Stimulated activated naive CD8-positive, alpha-beta T cell treated with anti-CD3 and anti-CD28 coated beads, Interleukin-15, Interleukin-2, amounts not matched to agents 100 U/mL and 50 U/mL, for 24 hours (primary cell): ENCODE results near the gene SLC30A10.
"Not testable (repeated sequence)": the region's sequence is repeated elsewhere in the genome, so short reads cannot be mapped to it uniquely, and the experiment has no call there.

ENCODE experiments used
- ATAC-seq: fragments of 150-1000 bp; cut with Tn5 transposase; one replicate; pipeline ENCODE4 v1.10.0; 2021
- DNase-seq: peaks from one replicate; pipeline ENCODE4 v3.0.0; 2021

SLC30A10 gene

DNA sequence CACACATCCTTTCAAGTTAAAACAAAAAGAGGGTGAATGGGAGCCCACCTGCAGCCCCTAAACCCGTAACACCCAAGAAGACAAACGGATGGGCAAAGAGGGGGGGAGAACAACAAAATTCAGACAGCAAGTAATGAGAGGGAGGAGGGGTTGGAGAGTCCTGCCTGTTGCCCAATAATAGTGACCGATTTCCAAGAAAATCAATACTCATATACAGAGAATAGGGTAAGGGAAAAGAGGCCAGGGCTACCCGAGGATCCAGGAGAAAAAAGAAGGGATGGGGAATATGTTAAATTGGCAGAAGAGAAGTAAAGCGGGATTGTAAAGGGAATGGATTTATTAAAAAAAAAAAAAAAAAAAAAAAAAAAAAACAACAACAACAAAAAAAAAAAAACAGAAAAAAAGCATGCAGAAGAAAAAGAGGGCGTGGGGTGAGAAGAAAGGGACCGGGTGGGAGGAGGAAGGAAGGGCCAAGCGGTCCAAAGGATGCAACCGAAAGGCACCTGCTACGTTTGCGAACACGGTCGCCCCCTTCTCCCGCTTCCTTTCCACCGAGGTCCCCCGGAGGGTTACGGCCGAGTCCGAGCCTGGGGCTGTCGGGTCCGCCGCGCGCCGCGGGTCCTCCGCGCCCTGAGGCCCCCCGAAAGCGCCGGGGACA lies 930 bp downstream of the SLC30A10 start:
- ATAC-seq, result no peak

DNA sequence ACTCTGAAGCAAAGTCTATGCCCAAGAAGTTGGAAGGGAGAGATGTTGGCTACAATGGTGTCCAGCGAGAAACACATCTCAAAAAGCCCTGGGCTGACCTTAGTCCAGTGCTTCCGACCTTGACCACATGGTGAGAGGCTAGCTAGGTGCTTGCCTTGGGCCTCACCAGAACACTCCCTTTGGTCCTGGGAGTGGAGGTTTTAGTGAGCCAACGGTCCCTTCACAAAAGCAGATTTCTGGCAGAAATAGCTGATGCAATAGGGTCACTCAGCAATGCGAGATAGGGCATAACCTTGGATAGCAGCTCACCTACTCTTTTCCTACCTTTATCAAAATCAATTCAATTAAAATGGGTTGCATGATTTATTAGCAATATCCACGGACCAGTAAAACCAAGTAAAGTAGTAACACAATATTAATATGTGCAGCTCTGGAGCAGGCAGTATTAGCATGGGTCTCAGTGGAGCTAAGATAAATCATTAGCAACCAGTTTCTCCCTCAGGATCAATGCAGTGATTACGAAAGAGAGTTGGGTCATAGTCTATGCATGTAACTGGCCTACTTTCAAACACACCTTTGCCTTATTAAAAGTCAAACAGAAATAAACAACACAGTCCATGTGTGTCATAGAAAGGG lies 1.9 kb downstream of the SLC30A10 start:
- ATAC-seq (no peak), DNase-seq (no peak)

More for the DNA sequence above, 930 bp downstream of the SLC30A10 start:
- DNase-seq, result no peak

DNA sequence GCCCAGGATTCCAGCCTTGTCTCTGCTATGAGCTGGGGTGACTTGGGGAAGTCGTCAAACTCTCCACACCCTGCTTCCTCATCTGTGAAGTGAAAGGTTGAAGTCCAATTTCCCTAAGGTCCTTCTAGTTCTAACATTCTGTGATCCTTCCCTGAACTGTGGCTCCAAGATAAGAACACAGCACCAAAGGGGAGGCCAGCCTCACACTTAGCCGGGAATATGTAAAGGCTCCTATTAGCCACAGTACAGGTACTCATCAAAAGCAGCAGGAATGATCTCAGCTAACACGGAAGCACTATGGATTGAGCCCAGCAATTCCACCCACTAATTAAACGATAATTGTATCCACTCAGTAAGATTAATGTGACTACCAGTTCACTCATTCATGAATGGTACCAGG lies 4.0 kb downstream of the SLC30A10 start:
- ATAC-seq (no peak), DNase-seq (no peak)

DNA sequence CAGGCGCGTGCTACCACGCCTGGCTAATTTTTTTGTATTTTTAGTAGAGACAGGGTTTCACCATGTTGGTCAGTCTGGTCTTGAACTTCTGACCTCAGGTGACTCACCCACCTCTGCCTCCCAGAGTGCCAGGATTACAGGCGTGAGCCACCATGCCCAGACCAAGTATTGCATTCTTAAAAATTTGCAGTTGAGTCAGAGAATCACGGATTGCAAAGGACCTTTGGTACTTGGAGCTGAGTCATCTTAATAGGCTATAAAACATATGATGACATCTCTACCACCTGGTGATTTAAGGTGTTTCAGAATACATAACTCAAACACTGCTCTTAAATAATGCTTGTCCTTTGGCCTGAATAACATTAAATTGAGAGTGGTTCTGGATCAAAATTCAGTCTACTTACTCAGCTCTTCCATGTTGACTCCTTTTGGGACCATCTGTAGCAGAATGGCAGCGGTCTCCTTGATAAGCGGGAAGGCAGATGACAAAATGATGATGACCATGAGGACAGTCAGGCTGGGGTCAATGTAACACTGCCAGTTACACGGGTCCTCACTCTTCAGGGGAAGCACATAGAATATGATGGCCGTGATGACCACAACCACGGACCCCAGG lies 10.4 kb downstream of the SLC30A10 start:
- ATAC-seq (no peak), DNase-seq (no peak)

DNA sequence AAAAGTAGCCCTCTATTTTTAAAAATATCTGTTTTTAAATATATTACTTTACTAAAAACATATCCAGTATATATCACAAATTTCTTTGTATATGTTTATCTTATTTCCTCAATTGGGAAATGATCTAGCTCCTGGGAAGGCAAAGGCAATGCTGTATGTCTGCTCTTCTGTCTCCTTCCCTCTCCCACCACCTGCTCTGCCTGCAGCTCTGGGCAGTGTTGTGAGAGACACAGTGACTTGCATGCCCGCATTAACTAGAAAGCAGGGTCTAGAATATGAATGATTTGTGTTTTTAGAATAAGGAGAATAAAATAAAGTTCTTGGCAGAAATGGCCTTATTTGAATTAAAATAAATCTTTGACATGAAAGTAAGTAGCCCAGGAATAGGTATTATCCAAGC lies 11.1 kb downstream of the SLC30A10 start:
- DNase-seq (no peak), ATAC-seq (no peak)

DNA sequence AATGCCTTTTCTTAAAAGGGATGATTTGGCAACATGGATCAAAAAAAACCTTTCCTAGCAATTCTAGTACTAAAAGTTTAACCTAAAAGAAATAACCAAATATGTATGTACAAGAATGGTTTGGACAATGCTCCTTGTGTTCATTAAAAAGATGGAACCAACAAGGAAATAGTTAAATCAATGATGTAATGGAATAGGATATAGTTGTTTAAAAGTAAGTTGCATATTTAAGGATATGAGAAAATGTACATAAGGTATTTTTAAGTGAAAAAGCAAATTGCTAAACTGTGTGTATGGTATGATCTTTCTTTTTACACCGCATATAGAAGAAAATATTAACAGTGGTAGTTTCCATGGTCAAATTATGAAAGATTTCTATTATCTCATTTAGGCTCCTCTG lies 12.1 kb downstream of the SLC30A10 start:
- DNase-seq, result no peak
- ATAC-seq, result no peak

DNA sequence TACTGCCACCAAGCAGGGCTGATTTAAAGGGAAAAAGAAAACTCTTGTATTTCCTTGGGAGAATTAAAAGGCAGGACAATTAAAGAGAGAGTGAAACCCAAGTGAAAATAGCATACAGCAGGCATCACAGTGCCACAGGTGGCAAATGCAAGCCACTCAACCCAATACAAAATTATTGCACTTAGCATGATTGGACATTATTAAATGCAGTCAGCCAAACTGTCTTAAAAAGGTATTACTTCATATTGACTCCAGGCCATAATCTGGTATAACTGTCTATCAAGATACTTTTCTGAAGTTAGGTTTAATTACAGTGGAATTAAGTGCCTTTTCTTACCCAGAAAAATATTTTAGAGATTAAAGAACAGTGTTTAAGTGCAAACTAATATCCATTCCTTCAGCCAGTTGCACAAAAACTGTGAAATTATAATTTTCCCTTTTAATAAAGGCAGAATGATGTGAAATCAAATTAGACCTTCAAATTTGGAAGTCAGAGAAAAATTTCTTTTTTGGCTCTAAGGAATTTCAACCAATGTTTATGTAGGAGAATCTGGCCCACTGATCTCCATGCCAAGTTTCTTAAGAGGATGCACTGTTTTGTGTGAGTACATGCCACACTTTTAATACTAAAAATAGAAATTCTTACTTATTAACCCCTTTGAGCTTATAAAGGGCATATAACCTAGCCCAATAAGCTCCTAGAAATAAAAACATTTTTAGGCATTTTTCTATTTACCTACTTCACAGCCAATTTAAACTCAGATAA lies 15.2 kb downstream of the SLC30A10 start:
- no peak for ATAC-seq
- DNase-seq, result no peak

DNA sequence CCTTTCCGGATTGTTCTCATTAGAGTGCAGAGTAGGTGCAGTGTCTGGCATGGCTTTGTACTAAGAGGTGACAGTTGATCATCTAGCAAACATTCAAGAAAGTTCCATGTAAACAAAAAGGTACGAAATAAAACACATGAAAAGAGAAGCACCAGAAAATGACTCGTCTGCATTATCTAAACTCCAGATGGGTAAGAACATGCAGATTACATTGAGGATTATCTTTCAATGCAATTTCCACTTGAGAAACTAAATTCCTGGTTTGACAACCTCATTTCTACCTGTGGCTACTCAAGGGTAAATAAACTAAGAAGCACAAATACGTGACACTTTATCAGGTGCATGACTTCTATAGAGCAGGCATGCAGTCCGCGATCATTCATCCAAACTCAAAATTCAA lies 17.6 kb downstream of the SLC30A10 start:
- no peak for DNase-seq

DNA sequence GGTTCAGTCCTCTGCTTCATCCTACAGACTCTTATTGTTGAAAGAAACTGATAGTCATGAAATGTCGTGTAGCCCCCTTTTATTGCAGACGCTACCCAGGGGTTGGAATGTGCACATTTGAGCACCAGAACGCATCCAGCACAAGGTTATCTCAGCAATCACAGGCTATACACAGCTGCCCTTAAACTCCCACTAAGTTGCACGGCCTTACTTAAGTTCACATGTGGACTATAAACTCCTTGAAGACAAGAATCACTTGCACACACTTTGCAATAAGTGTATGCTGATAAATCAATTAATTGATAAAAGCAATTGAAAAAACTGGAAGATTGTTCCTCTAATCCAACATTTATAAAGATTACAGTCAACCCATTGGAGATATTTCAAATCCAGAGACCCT lies 18.9 kb downstream of the SLC30A10 start:
- ATAC-seq (no peak), DNase-seq (no peak)

More for the DNA sequence above, 17.6 kb downstream of the SLC30A10 start:
- ATAC-seq, result no peak

DNA sequence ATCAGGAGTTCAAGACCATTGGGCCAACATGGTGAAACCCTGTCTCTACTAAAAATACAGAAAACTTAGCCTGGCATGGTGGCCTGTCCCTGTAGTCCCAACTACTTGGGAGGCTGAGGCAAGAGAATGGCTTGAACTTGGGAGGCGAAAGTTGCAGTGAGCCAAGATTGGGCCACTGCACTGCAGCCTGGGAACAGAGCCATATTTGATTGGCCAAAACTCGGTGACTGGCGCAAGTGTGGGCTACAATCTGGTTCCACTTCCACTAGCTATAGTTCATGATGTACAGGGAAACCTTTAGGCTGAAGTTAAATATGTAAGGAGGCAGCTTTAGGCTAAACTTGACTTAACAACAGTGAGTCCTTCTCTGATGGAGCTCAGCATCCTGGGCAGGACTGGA lies 20.2 kb downstream of the SLC30A10 start:
- no peak for DNase-seq

DNA sequence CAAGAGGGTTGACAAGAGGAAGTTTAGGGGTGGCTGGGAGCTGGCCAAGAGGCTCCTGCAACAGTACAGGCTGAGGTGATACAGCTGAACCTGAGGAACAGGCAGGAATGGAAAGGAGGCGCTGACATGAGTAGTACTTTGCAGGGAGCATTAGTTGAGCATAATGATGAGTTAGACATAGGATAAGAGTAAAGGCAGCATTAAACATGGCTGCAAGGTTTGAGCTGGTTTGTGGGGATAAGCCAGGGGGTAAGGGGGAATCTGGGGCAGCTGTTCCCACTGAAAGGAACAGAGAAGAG lies 20.6 kb downstream of the SLC30A10 start:
- ATAC-seq, result no peak
- no peak for DNase-seq

More for the DNA sequence above, 20.2 kb downstream of the SLC30A10 start:
- ATAC-seq, result no peak

DNA sequence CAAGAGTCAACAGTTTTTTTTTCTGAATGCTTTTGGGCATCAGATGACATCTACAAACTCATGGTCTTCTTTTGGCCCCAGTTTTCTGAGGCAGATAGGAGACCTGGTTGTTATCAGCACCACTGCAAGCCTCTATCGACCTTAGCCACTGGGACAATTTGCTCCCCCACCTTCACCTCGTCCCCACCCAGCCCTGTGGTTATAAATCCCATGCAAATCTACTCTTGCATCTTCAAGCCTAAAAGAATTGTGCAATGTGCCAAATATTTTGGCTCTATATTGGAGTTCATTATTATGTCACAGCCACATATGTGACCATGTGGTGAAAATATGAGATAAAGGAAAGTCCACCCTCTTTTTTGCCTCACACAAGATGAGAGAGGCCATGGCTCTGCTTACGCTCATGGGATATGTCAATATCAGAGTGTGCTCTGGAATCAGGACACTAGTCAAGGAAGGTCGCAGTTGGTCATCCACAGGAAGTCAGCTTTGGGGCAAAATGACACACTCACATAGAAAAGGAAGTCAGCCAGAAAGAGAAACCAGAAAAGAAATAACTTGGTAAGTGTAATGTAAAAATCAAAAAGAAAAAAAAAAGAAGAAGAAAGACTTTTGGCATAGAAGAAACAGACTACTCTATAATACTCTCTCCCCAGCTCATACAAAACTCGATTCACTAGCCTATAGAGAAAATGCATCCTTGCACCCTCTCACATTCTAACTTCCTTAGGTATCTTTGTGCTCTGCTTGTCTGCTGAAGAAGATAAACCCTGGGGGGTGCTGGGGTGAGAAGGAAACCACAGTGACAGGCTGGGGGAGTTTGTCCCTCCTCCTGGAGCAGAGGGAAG lies 21.2 kb downstream of the SLC30A10 start:
- ATAC-seq (no peak), DNase-seq (no peak)

DNA sequence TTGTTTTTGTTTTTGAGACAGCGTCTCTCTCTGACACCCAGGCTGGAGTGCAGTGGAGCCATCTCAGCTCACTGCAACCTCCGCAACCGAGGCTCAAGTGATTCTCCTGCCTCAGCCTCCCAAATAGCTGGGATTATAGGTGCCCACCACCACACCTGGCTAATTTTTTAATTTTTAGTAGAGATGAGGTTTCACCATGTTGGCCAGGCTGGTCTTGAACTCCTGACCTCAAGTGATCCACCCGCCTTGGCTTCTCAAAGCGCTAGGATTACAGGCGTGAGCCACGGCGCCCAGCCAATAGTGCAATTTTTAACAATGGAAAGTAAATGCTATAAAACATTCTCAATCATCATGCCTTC lies 21.8 kb downstream of the SLC30A10 start:
- DNase-seq, ATAC-seq: not testable (repeated sequence)

DNA sequence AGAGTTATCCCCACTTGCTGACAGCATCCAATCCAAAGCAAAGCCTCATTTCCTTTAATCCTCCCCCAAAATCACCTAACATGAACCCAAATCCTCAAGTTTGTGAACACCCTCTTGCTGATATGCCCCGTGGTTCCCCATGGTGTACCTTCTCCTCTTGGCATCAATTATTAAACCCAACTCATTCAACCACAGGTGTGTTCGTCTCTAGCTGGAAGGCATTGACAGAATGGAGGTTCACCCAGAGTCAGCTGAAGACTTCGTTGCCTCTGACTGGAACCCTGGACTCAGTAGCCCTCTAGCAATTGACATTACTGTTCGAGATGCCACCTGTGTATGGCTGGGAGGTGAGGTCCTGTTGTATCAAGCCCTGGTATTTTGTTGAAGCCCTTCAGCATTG lies 22.8 kb downstream of the SLC30A10 start:
- DNase-seq (no peak), ATAC-seq (no peak)

DNA sequence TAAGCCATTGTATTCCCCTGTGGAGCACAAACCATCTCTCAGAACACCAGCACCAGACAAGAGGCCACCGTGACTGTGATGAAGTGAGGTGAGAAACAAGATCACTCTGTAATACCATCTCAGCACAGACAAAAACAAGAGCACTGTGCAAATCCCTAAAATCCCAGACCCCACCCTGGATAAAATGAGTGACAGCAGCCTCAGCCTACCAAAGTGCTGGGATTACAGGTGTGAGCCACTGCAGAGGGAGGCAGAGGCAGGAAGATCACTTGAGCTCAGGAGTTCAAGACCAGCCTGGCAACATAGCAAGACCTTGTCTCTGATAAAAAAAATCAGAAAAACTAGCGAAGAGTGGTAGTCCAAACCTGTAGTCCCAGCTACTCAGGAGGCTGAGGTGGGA lies 23.4 kb downstream of the SLC30A10 start:
- ATAC-seq (no peak), DNase-seq (no peak)

DNA sequence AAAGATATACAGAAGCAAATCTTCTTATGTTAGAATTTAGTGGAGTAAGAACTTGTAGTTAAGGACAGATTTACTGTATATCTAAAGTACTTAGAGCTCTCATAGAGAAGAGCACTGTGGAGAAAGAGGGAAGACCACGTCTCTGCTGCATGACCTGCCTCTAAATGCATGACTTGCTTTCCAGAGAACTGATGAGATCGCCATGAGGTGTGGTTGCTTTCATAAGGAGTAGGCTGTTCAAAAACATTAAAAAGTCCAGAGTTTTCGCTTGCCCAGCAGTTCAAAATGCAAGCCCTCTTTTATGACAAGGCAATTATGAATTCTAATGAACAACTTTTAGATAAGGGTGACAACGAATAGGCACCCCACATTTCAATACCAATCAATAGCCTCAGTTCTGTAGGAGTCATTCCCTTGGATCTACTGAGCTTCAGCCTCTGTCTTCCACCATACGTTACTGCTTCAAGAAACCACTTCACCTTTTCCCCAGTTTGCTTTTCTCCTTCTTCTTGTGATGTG lies 24.9 kb downstream of the SLC30A10 start:
- DNase-seq (no peak), ATAC-seq (no peak)

DNA sequence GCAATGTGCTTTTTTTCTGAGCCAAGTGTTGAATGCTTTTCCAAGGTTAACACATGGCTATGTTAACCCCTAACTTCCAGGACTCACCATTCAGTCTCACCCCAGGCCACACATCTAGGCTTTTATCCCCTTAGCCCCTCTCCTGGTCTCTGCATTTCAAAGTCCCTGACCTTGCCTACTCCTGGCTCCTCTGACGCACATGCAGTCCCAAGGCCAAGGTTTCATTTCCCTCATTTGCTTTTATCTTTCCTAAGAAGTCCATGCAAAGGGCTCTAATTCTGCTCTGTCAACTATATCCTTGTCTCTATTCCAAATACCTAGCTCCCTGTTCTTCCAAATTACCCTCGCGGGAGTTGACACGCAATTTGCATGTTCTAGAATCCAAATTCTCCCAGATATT lies 25.4 kb downstream of the SLC30A10 start:
- DNase-seq (no peak), ATAC-seq (no peak)

DNA sequence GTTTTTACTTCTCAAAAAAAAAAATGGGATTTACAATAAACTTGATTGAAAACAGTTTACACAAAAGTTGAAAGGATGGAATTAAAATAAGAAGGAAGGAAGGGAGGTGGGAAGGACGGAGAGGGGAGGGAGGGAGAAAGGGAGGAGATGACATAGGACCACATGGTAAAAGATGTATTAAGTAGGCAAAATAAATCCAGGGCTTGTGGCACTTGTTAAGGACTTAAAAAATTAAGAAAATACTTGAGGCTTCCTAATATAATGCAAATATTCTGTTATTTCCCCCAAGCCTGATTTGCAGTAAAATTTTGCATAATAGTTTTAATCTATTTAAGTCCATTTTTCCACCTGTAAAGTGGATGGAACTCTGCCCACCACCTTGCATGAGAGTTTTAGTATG lies 27.5 kb downstream of the SLC30A10 start:
- DNase-seq (no peak), ATAC-seq (no peak)

DNA sequence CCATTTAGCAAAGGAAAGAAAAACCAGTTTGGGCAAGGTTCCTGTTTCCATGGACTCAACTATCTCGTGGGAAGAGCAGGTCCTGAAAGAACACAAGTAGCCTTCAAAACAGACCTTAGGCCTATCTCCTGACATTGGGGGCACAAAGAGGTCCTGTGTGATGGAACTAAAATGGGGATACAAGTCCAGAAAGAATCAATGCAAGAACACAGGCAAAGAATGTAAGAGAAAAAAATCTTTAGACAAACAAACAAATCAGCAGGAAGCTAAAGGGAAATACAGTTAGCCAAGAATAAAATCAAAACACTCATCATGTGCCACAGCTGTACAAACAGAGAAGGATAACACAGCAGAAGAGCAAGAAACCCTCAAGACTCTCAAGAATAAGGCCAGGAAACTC lies 28.2 kb downstream of the SLC30A10 start:
- no peak for ATAC-seq
- no peak for DNase-seq

DNA sequence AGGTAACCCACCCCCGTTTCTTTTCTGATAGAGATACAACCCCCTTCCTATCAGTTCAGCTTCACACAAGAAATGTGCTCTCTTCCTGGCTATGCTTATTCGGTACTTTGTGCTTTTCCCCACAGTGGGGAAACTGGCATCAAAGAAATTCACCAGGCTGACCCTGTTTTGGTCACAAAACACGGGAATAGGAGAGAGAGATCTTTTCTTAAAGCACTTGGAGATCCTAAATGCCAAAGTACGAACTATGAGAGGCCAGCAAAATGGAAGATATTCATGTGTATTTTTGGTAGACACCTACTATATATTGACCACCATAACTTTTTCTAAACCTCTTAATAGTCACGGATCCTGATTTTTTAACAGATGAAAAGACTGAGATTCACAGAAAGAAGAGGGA lies 30.0 kb downstream of the SLC30A10 start:
- no peak for DNase-seq
- no peak for ATAC-seq

DNA sequence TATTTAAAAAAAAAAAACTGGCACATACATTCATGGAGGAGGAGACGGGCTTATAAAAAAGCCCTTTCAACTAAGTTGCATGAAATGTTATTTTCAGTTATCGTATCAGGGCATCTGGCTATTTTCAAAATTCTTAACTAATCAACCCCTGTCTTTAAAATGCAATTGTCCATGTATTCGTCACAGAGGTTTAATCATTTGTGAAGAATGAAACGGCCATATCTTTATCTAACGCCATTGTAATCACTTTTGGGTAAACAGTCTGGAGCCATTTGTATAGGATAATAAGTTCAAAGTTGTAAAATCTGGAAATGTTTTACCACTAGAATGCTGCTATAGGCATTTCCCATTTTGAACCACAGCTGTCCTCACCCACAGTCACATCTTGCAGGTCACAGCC lies 30.4 kb downstream of the SLC30A10 start:
- DNase-seq, result no peak
- no peak for ATAC-seq

DNA sequence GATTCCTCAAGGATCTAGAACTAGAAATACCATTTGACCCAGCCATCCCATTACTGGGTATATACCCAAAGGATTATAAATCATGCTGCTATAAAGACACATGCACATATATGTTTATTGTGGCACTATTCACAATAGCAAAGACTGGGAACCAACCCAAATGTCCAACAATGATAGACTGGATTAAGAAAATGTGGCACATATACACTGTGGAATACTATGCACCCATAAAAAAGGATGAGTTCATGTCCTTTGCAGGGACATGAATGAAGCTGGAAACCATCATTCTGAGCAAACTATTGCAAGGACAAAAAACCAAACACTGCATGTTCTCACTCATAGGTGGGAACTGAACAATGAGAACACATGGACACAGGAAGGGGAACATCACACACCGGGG lies 36.1 kb downstream of the SLC30A10 start:
- ATAC-seq, DNase-seq: not testable (repeated sequence)
